ENCODE measurements around the gene NSG1.

DNA sequence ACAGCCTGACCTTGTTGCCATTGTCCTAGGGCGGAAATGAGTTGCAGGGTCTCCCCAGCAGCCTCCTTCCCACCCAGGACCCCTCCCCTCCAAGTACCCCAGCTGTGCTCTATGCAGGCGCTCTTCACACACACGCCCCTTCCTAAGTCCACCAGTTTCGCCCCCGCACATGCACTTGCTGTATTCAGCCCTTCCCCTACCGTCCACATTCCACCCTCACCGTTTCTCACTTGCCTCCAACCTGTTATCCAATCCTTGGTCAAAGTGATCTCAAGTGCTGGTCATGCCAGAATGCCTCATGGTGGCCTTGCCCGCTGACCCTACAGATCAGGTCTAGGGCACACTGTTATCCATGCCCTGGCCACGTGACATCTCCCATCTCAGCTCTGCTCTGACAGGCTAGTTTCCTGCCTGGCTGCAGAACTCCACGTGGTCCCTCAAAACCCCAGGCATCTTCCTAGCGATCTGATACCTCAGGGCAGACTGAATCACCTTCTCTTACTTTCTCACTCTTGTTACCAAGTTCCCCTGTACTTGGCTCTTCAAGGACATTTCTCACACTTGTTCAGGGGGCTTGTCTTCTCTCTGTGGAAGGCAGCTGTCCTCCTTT lies 39.7 kb downstream of the NSG1 start:
- TF ChIP-seq, protein P1, sequence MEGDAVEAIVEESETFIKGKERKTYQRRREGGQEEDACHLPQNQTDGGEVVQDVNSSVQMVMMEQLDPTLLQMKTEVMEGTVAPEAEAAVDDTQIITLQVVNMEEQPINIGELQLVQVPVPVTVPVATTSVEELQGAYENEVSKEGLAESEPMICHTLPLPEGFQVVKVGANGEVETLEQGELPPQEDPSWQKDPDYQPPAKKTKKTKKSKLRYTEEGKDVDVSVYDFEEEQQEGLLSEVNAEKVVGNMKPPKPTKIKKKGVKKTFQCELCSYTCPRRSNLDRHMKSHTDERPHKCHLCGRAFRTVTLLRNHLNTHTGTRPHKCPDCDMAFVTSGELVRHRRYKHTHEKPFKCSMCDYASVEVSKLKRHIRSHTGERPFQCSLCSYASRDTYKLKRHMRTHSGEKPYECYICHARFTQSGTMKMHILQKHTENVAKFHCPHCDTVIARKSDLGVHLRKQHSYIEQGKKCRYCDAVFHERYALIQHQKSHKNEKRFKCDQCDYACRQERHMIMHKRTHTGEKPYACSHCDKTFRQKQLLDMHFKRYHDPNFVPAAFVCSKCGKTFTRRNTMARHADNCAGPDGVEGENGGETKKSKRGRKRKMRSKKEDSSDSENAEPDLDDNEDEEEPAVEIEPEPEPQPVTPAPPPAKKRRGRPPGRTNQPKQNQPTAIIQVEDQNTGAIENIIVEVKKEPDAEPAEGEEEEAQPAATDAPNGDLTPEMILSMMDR (IDR thresholded peaks at IDR 0.05), result no peak
- no peak for TF ChIP-seq POLR2A (IDR thresholded peaks at IDR 0.05)
